Fibroblast of skin of right biceps (primary cell): Measurements from ENCODE around the gene IL10.

Experiments
- DNase-seq: peaks from one replicate; pipeline ENCODE4 v3.0.0-alpha.2; 2013

The IL10 gene

DNA sequence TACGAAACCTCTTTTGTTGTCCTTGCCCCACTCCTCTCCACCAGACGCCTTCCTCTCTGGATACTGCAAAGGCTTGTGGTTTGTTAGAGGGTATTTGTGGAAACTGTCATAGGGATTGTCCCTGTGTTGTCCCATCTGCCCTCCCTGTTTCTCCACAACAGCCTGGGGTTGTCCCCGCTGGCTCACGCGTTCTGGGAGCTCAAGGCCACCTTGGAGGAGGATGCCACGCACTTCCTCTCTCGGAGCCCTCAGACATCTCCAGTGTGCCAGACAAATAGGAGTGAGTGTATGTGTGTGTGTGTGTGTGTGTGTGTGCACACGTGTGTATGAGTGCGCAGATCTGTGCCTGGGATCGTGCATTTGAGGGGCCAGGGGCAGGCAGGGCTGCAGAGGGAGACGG is 39.3 kb downstream of the IL10 start:
- DNase-seq = no peak

DNA sequence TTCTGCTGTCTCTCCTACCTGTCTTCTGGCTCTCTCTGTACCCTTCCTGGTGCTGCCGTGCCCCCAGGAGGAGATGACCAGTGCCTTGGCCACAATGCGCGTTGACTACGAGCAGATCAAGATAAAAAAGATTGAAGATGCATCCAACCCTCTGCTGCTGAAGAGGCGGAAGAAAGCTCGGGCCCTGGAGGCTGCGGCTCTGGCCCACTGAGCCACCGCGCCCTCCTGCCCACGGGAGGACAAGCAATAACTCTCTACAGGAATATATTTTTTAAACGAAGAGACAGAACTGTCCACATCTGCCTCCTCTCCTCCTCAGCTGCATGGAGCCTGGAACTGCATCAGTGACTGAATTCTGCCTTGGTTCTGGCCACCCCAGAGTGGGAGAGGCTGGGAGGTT is 39.8 kb downstream of the IL10 start:
- no peak for DNase-seq

DNA sequence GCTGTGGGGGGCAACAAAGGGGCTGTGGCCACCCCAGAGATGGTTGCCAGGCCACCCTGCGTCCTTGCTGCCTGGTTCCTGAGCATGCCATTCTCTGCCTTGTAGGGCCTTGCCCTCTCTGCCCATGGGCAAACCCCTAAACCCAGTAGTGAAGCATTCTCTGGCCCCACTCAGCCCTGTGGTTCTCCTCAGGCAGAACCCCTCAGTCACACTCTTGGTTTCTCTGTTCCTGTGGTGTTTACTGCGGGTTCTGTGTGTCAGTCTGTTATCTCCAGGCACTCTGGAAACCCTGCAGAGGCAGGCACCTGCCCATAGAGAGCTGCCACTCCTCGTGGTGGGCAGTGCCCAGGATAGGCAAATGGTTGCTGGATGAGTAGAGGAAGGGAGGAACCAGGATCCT is 42.8 kb downstream of the IL10 start:
- DNase-seq = no peak

DNA sequence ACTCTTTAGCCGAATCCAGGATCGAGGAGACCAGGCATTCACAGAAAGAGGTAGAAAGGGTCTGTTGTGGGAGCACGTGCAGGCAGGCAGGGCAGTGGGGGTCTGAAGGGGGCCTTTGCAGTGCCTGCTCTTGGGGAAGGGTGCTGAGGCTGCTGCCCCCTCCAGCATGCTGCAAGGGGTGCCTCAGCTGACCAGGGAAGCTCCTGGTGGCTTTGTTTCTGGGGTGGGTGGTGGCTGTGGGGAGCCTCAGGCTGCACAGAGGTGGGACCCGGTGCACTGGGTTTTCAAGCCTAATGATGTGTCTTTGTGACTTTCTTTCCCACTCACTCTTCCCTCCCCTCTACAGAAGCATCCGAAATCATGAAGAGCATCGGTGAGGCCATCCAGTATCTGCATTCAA is 43.2 kb downstream of the IL10 start:
- no peak for DNase-seq

DNA sequence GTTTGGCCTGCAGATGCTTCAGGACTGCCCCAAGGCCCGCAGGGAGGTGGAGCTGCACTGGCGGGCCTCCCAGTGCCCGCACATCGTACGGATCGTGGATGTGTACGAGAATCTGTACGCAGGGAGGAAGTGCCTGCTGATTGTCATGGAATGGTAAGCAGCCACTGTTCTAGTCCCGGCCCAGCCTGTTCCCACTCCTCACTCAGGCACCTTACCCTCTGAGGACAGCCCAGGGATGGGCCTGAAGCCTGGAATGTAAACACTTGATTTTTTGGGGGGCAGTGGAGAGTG is 43.7 kb downstream of the IL10 start:
- no peak for DNase-seq

DNA sequence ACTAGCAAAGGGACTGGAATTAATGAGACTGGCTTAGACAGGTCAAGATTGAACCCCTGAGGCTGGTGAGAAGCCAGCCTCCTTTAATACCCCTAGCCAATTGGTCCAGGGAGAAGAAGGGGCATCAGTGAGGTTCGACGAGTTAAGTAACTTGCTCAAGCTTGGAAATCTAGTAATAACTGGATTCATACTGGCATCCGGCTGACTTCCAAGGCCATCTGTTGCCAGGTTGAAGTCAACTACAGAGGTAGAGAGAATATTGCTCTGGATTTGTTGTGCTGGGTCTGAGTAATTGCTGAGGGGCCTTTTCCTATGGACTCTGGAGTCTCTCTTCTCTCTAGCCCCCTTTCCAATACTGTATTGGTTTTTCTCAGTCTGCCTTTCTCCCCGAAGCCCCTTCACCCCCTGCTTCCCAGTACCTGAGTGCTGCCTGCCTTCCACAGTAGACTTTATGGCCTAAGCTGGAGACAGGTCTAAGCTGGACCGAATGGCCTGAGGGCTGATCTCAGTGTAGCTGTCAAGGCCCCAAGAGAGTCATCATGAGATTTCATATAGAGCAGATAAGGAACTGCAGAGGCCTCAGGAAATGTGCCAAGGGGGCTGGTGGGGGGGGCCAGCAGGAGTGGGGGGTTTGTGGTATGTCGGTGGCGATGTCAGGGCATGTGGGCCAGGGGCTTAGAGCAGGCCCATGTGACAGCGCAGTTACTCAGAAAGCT is 44.2 kb downstream of the IL10 start:
- no peak for DNase-seq

DNA sequence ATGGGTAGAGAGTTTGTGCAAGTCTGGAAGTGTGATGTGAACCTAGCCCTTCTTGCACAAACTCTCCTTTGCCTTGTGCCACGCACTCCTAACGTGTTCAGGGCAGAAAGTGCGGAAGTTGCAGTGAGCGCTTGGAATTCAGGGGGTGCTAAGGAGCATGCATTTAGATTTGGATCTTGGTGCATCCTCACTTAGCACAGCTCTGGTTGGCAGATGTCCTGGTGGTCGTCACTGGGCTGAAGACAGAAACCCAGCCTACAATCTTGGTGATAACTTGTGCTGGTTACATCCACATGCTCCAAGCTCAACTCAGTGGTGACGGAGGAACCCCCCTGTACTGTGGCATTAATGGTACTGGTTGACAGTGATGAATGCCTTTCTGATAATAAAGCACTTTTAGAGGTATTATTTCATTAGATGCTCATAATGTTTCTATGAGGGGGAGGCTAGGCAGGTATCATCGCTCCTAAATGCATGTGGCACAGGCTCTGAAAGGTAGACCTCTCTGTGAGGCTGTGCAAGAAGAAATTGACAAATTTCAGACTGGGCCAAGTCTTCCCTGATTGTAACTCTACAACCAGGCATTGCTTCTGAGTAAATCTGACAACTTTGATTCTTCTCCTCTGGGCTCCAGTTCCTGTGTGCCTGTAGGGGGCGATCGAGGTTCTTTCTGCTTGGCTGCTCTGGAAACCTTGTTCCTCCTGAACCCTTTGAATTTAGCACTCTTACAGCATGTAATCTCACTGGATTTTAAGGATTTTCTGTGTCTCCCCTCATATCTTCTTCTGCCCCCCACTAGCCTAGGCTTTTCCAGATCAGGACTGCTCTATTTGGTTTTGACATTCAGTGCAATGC is 47.0 kb downstream of the IL10 start:
- DNase-seq = peak; percentile 46

DNA sequence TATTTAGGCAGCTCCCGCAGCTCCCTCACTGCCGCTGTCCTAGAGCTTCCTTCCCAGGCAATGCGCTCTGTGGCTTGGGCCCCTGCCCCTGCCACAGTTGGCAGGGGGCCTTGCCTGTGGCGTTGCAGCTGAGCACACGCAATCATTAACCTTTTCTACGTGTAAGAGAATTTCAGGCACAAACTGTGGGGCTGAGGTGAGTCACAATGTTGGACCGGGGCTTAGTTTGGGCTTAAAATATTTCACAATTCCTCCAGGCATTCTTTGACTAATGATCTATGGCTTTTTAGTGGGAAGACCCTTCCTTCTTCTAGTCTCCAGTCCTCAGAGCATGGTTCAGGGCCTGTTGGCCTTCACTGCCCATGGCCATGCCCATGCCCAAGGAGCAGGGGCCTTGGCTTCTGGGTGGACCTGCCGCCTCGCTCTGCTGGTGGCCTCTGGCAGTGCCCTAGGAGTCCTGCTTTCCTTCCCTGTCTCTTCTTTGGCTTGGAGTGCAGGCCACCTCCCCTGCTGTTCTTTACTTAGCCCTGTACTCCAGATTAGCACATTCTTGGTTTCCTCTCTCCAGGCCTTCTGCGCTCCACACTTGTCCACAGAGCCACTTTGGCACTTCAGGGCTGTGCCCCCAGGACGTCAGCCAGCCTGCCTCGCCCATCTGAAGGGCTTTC is 48.4 kb downstream of the IL10 start:
- DNase-seq = peak; percentile 82

DNA sequence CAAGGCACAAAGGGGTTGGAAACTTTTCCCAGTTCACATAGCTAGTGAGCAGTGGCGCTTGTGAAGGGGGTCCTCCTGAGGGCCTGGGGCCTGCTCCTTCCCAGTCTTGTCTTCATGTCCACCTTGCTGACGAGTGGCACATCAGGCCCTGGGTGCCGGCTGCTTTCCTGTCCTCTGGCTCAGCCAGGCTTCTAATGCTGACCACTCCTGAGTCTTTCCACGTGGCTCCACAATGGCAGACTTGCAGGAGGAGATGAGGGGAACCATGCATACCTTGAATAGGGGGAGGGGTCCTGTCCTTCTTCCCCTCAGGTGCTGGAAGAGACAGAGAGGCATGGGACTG is 48.9 kb downstream of the IL10 start:
- DNase-seq = no peak

DNA sequence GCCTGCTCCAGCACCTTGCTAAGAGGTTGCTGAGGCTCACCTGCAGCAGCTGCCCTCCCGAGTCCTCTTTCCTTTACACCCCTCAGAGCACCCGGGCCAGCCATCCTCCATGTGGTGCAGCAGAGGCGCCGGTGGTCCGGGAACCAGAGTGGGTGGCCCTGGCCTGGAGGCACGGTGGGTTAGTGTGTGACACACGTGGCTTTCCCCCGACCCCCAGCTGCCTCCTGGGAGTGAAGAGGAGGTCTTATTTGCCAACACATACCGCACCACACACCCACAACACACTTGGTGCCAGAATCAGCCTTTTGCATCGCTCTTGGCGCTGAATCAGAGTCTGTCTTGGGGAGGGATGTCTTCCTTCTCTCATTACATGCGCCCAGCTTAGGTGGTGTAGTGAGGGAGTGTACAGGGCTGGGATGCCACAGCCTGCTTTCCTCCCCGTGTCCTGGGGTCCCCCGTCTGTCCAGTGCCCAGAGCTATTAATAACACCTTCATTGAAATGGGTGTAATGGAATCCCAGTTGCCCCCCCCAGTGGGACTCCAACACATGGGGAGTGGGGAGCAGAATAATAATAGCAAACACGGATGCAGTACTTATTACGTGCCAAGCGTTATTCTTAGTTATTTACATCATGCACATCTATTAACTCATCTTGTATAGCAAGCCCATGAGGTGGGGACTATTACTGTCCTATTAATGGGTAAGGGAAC is 49.4 kb downstream of the IL10 start:
- DNase-seq = peak; percentile 44

DNA sequence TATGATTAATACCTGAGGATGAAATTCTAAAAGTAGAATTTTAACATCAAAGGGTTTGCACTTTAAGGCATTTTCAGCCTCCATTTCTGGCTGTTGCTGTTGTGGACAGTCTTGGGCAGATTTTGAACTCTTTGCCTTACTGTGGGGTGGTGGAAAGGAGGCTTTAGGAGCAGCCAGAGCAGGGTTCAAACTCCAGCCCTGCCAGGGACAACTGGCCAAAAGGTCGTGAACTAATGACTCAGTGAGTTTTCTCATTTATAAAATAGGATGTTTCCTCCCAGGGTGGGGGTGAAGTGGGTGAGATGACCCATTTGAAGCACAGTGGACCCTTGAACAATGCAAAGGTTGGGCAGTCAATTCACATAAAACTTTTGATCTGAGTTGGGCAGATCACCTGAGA is 50.8 kb downstream of the IL10 start:
- DNase-seq = no peak

DNA sequence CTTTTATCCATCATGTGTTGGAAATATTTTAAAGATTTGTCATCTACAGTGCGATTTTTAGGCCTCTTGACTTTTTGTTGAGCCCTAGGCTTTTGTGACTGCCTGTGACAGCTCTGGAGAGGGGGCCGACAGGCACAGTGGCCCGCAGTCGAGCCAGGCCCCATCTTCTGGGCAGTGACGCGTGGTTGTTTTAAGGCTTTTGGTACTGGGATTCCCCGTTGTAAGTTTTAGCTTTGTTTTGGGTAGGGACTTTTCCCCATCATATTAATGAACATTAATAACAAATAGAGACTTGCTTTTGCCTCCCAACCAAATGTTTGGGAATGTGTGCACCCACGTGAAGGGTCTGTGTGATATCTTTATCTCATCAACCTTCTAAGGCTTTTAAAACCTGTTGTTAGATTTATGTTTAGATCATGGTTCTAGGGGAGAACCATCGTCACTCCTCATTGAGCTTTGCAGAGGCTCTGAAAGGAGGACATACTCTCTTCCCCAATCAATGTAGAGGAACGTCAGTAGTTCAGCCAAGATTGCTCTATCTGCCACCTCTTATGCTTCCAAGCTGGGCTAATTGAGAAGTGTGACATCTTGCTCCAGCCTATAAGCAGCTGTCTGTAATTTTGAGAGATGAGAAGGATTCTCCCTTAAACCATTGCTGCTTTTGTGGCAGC is 53.0 kb downstream of the IL10 start:
- no peak for DNase-seq

DNA sequence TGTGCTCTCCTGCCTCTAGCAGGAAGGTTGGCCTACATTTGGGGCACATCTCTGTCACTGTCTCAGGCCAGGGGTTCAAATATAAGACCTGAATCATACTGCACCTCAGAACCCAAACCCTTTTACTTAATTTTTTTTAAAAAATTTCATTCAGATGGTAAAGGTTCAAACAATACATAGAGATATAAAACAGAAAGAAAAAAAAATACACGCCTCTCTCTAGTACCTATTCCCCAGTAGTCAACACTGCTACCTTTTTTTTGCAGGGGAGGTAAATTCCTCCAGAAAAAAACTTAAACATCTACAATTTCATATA is 54.7 kb downstream of the IL10 start:
- DNase-seq = no peak
